IgD-negative memory B cell (primary cell): ENCODE data around the gene CLMN. TPM values are rescaled to one million over a fixed set of nuclear protein-coding genes. Genes with fewer than 3 reads are reported as not detected.

ENCODE experiments used
- H3K27ac Mint-ChIP-seq, 3 donors: one replicate each; pipeline ENCODE4 v1.8.0; 2020 to 2022; ENCODE audit warnings: mild to moderate bottlenecking in 3 of 3, mixed read lengths in 3 of 3, moderate library complexity in 1 of 3
- H3K27me3 Mint-ChIP-seq: one replicate; pipeline ENCODE4 v1.8.0; 2021; ENCODE audit warnings: mixed read lengths
- H3K36me3 Mint-ChIP-seq: one replicate; pipeline ENCODE4 v1.8.0; 2020; ENCODE audit warnings: mild to moderate bottlenecking, mixed read lengths
- H3K4me1 Mint-ChIP-seq, 3 donors: one replicate each; pipeline ENCODE4 v1.8.0; 2020 to 2022; ENCODE audit warnings: mixed read lengths in 3 of 3, mild to moderate bottlenecking in 1 of 3
- H3K4me3 Mint-ChIP-seq, 4 donors: one replicate each; pipeline ENCODE4 v1.8.0; 2020 to 2022; ENCODE audit warnings: mild to moderate bottlenecking in 4 of 4, mixed read lengths in 4 of 4, moderate library complexity in 3 of 4
- H3K9me3 Mint-ChIP-seq, 3 donors: one replicate each; pipeline ENCODE4 v1.8.0; 2020 to 2021; ENCODE audit warnings: mixed read lengths in 3 of 3, mild to moderate bottlenecking in 1 of 3
- polyA plus RNA-seq: library from polyadenylated mRNA; unstranded; fragments of 300-500 nt; fragmentation: Illumina TruSeq; gene quantifications from one replicate; pipeline ENCODE4 v1.2.3, GENCODE V29; 2021

Gene CLMN
- polyA plus RNA-seq, 1 donor from 2014 or later: 8.2 TPM

GRCh38 chr14:95309261-95310051 lies 10.3 kb downstream of the CLMN start:
- Mint-ChIP-seq H3K4me1 (peaks cover 14 to 26% (median 18%) of the 10 kb centered on the region in 3 donors), H3K4me3 (peak overlapping the region in 1 of 4 donors; percentile 48), H3K27me3 (no peaks in the 10 kb centered on the region), H3K9me3 (peaks cover 0 to 1% (median 0%) of the 10 kb centered on the region in 3 donors), H3K27ac (no peak overlapping the region), H3K36me3 (peaks cover 3% of the 10 kb centered on the region)

GRCh38 chr14:95308073-95308472 lies 11.6 kb downstream of the CLMN start:
- no peak overlapping the region for H3K4me3 Mint-ChIP-seq

GRCh38 chr14:95307402-95308041 lies 12.2 kb downstream of the CLMN start:
- Mint-ChIP-seq H3K36me3 (peaks cover 3% of the 10 kb centered on the region), H3K27ac (peak overlapping the region in 1 of 3 donors; percentile 92), H3K4me1 (peaks cover 9 to 19% (median 10%) of the 10 kb centered on the region in 3 donors), H3K9me3 (peaks cover 0 to 1% (median 0%) of the 10 kb centered on the region in 3 donors), H3K27me3 (no peaks in the 10 kb centered on the region), H3K4me3 (no peak overlapping the region)

More at GRCh38 chr14:95308073-95308472, 11.6 kb downstream of the CLMN start:
- peaks cover 3% of the 10 kb centered on the region for H3K36me3 Mint-ChIP-seq
- no peak overlapping the region for H3K27ac Mint-ChIP-seq
- no peaks in the 10 kb centered on the region for H3K27me3 Mint-ChIP-seq
- peaks cover 0 to 1% (median 0%) of the 10 kb centered on the region in 3 donors for H3K9me3 Mint-ChIP-seq
- H3K4me1 Mint-ChIP-seq: peaks cover 6 to 17% (median 7%) of the 10 kb centered on the region in 3 donors

GRCh38 chr14:95305940-95306339 lies 13.8 kb downstream of the CLMN start:
- Mint-ChIP-seq H3K27ac (no peak overlapping the region), H3K4me1 (peaks cover 10 to 24% (median 15%) of the 10 kb centered on the region in 3 donors), H3K36me3 (peaks cover 4% of the 10 kb centered on the region), H3K27me3 (no peaks in the 10 kb centered on the region), H3K4me3 (no peak overlapping the region), H3K9me3 (peaks cover 0 to 1% (median 0%) of the 10 kb centered on the region in 3 donors)

GRCh38 chr14:95305145-95305544 lies 14.6 kb downstream of the CLMN start:
- H3K36me3 Mint-ChIP-seq: peaks cover 3% of the 10 kb centered on the region
- H3K27me3 Mint-ChIP-seq: peaks cover 2% of the 10 kb centered on the region
- no peak overlapping the region for H3K27ac Mint-ChIP-seq
- H3K4me1 Mint-ChIP-seq: peaks cover 15 to 32% (median 23%) of the 10 kb centered on the region in 3 donors
- no peak overlapping the region for H3K4me3 Mint-ChIP-seq
- H3K9me3 Mint-ChIP-seq: peaks cover 0 to 1% (median 0%) of the 10 kb centered on the region in 3 donors

GRCh38 chr14:95304342-95304741 lies 15.4 kb downstream of the CLMN start:
- no peak overlapping the region for H3K4me3 Mint-ChIP-seq
- peaks cover 0 to 1% (median 0%) of the 10 kb centered on the region in 3 donors for H3K9me3 Mint-ChIP-seq
- peaks cover 2% of the 10 kb centered on the region for H3K36me3 Mint-ChIP-seq
- no peak overlapping the region for H3K27ac Mint-ChIP-seq
- peaks cover 22 to 39% (median 29%) of the 10 kb centered on the region in 3 donors for H3K4me1 Mint-ChIP-seq
- peaks cover 3% of the 10 kb centered on the region for H3K27me3 Mint-ChIP-seq

- Mint-ChIP-seq H3K9me3 (no peaks in the 10 kb centered on the region), H3K36me3 (peaks cover 2% of the 10 kb centered on the region), H3K4me3 (peak overlapping the region in 1 of 4 donors; percentile 35), H3K27me3 (peaks cover 4% of the 10 kb centered on the region), H3K4me1 (peaks cover 24 to 41% (median 31%) of the 10 kb centered on the region in 3 donors), H3K27ac (no peak overlapping the region)
Measured at GRCh38 chr14:95303552-95303951, 16.2 kb downstream of the CLMN start.

- Mint-ChIP-seq H3K27ac (no peak overlapping the region), H3K36me3 (peaks cover 2% of the 10 kb centered on the region), H3K27me3 (peaks cover 4% of the 10 kb centered on the region), H3K4me1 (peaks cover 30 to 48% (median 36%) of the 10 kb centered on the region in 3 donors), H3K9me3 (no peaks in the 10 kb centered on the region), H3K4me3 (peak overlapping the region in 1 of 4 donors; percentile 33)
Measured at GRCh38 chr14:95302667-95303506, 16.8 kb downstream of the CLMN start.

GRCh38 chr14:95301527-95302187 lies 18.1 kb downstream of the CLMN start:
- Mint-ChIP-seq H3K4me3 (peak overlapping the region in 1 of 4 donors; percentile 71), H3K9me3 (no peaks in the 10 kb centered on the region), H3K27me3 (peaks cover 4% of the 10 kb centered on the region), H3K4me1 (peaks cover 31 to 55% (median 36%) of the 10 kb centered on the region in 3 donors), H3K27ac (no peak overlapping the region), H3K36me3 (peaks cover 2% of the 10 kb centered on the region)

GRCh38 chr14:95300697-95301526 lies 18.8 kb downstream of the CLMN start:
- H3K27me3 Mint-ChIP-seq: peaks cover 4% of the 10 kb centered on the region
- peaks cover 2% of the 10 kb centered on the region for H3K36me3 Mint-ChIP-seq
- H3K9me3 Mint-ChIP-seq: peaks cover 0 to 2% (median 0%) of the 10 kb centered on the region in 3 donors
- no peak overlapping the region for H3K27ac Mint-ChIP-seq
- peaks cover 31 to 59% (median 44%) of the 10 kb centered on the region in 3 donors for H3K4me1 Mint-ChIP-seq
- H3K4me3 Mint-ChIP-seq: peak overlapping the region in 2 of 4 donors; percentile 67 to 70

GRCh38 chr14:95300002-95300696 lies 19.6 kb downstream of the CLMN start:
- peak overlapping the region in 2 of 4 donors; percentile 67 to 70 for H3K4me3 Mint-ChIP-seq
- H3K36me3 Mint-ChIP-seq: peaks cover 4% of the 10 kb centered on the region
- peaks cover 0 to 4% (median 0%) of the 10 kb centered on the region in 3 donors for H3K9me3 Mint-ChIP-seq
- no peak overlapping the region for H3K27ac Mint-ChIP-seq
- H3K4me1 Mint-ChIP-seq: peaks cover 29 to 57% (median 49%) of the 10 kb centered on the region in 3 donors
- peaks cover 5% of the 10 kb centered on the region for H3K27me3 Mint-ChIP-seq

- peaks cover 0 to 4% (median 0%) of the 10 kb centered on the region in 3 donors for H3K9me3 Mint-ChIP-seq
- H3K27ac Mint-ChIP-seq: no peak overlapping the region
- peaks cover 5% of the 10 kb centered on the region for H3K27me3 Mint-ChIP-seq
- peaks cover 29 to 57% (median 50%) of the 10 kb centered on the region in 3 donors for H3K4me1 Mint-ChIP-seq
- peak overlapping the region in 1 of 4 donors; percentile 43 for H3K4me3 Mint-ChIP-seq
- peaks cover 4% of the 10 kb centered on the region for H3K36me3 Mint-ChIP-seq
Measured at GRCh38 chr14:95299271-95299670, 20.4 kb downstream of the CLMN start.

GRCh38 chr14:95297832-95298231 lies 21.9 kb downstream of the CLMN start:
- peaks cover 0 to 4% (median 0%) of the 10 kb centered on the region in 3 donors for H3K9me3 Mint-ChIP-seq
- H3K4me3 Mint-ChIP-seq: peak overlapping the region in 2 of 4 donors; percentile 49 to 53
- peaks cover 5% of the 10 kb centered on the region for H3K27me3 Mint-ChIP-seq
- H3K27ac Mint-ChIP-seq: peak overlapping the region in 1 of 3 donors; percentile 12
- peaks cover 28 to 51% (median 48%) of the 10 kb centered on the region in 3 donors for H3K4me1 Mint-ChIP-seq
- peaks cover 4% of the 10 kb centered on the region for H3K36me3 Mint-ChIP-seq
